Left lung (tissue), 10 donors: ENCODE data around the gene MMP25. TPM values are rescaled to one million over a fixed set of nuclear protein-coding genes. Genes with fewer than 3 reads are reported as not detected.
"Not testable (repeated sequence)": the region's sequence is repeated elsewhere in the genome, so short reads cannot be mapped to it uniquely, and the experiment has no call there.

Experiments
- ATAC-seq: fragments of 200-7000 bp; cut with Tn5 transposase; one replicate; pipeline ENCODE4 v1.9.1; 2020; ENCODE audit warnings: moderate library complexity
- DNase-seq, 4 donors: peaks; one replicate each; pipeline ENCODE4 v3.0.0-alpha.2; 2013 to 2020
- H3K27ac ChIP-seq, 2 donors: fragments of 200-600 bp; sonication (generic) in 1 of 2; one replicate each; pipeline versions ENCODE4 v1.5.0 to v1.8.0; 2020 to 2021
- H3K27me3 ChIP-seq, 2 donors: fragments of 200-600 bp; sonication (generic) in 1 of 2; one replicate each; pipeline versions ENCODE4 v1.5.0 to v1.8.0; 2020 to 2021
- H3K36me3 ChIP-seq, 2 donors: fragments of 200-600 bp; sonication (generic) in 1 of 2; one replicate each; pipeline versions ENCODE4 v1.5.0 to v1.8.0; 2020 to 2021
- H3K4me1 ChIP-seq, 2 donors: fragments of 200-600 bp; one replicate each; pipeline ENCODE4 v1.8.0; 2021
- H3K4me3 ChIP-seq, 2 donors: fragments of 200-600 bp; sonication (generic) in 1 of 2; one replicate each; pipeline versions ENCODE4 v1.5.0 to v1.8.0; 2020 to 2021; ENCODE audit warnings: mild to moderate bottlenecking in 1 of 2
- H3K9me3 ChIP-seq, 2 donors: fragments of 200-600 bp; sonication (generic) in 1 of 2; one replicate each; pipeline versions ENCODE4 v1.5.0 to v1.8.0; 2020 to 2021
- intact Hi-C, 2 donors: fragments of 100-400 bp; cut with DNase I; formaldehyde crosslinking; loops; one replicate each; pipeline versions ENCODE4 v1.11.2 to v1.14.2; 2022
- polyA plus RNA-seq, 6 donors: library from polyadenylated mRNA; unstranded; fragments of 120-200 nt; gene quantifications; one replicate each; pipeline ENCODE4 v1.2.1, GENCODE V29; 2013; ENCODE audit not compliant: insufficient read length in 6 of 6
- total RNA-seq, 2 donors: library from RNA; stranded (reverse); fragmentation: NEBNext Ultra II Directional; extraction: Animal tissue kit (Norgen Biotek cat#: 25700); gene quantifications; one replicate each; pipeline ENCODE4 v1.2.1, GENCODE V29; 2021
- TF ChIP-seq, protein P1 (sequence below), 2 donors: fragments of 200-600 bp; sonication (generic) in 1 of 2; IDR thresholded peaks; one replicate each; pipeline versions ENCODE4 v1.5.0 to v1.8.0; 2021; ENCODE audit warnings: antibody characterized with exemption in 2 of 2
- donor health status: DM: no; HTN: yes; CAD: no.
- donor health status: DM: no; HTN: no; CAD: no.

Gene MMP25
- total and polyA plus RNA-seq, 8 donors: 1.8 to 91.9 (median 2.4) TPM

DNA sequence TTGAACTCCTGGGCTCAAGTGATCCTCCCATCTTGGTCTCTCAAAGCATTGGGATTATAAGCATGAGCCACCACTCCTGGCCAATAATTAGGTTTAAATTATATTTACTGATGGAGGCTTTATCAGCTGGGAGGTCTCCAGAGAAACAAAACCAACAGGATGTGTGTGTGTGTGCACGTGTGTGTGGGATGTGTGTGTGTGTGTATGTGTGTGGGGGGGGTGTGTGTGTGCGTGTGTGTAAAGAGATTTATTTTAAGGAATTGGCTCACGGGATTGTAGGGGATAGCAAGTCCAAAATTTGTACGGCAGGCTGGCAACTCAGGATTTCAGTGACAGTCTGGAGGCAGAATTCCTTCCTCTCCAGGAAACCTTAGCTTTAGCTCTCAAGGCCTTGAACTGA lies 4.6 kb downstream of the MMP25 start:
- intact Hi-C loops: no loop called here

DNA sequence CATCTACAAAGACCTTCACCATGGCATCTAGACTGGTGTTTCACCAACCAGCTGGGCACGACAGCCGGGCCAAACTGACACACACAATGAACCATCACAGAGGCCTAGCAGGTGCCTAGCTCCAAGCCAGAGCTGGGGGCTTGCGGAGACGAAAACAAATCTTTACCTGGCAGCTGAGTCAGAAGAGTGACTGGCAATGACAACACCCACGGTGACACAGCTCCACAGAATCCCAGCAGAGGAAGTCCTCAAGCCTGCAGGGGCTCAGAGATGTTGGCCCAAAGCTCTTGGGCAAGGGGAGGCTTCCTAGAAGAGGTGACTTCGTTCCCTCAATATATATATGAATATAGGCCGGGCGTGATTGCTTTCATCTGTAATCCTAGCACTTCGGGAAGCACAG lies 5.1 kb downstream of the MMP25 start:
- peak overlapping the region in 1 of 2 donors; percentile 86 for H3K27ac ChIP-seq
- no peaks in the 10 kb centered on the region for H3K36me3 ChIP-seq
- TF ChIP-seq, protein P1, sequence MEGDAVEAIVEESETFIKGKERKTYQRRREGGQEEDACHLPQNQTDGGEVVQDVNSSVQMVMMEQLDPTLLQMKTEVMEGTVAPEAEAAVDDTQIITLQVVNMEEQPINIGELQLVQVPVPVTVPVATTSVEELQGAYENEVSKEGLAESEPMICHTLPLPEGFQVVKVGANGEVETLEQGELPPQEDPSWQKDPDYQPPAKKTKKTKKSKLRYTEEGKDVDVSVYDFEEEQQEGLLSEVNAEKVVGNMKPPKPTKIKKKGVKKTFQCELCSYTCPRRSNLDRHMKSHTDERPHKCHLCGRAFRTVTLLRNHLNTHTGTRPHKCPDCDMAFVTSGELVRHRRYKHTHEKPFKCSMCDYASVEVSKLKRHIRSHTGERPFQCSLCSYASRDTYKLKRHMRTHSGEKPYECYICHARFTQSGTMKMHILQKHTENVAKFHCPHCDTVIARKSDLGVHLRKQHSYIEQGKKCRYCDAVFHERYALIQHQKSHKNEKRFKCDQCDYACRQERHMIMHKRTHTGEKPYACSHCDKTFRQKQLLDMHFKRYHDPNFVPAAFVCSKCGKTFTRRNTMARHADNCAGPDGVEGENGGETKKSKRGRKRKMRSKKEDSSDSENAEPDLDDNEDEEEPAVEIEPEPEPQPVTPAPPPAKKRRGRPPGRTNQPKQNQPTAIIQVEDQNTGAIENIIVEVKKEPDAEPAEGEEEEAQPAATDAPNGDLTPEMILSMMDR (IDR thresholded peaks at IDR 0.05): no peak
- ATAC-seq: no peak
- H3K4me3 ChIP-seq: no peak overlapping the region
- H3K27me3 ChIP-seq: peaks cover 25 to 39% of the 10 kb centered on the region in 2 donors
- peaks cover 2 to 64% of the 10 kb centered on the region in 2 donors for H3K4me1 ChIP-seq
- intact Hi-C loops: no loop called here
- H3K9me3 ChIP-seq: no peaks in the 10 kb centered on the region
- no peak for DNase-seq

More for the DNA sequence above, 4.6 kb downstream of the MMP25 start:
- Histone ChIP-seq H3K4me1 (peaks cover 7 to 64% of the 10 kb centered on the region in 2 donors), H3K9me3 (no peaks in the 10 kb centered on the region), H3K4me3 (peak overlapping the region in 1 of 2 donors; percentile 3), H3K36me3 (no peaks in the 10 kb centered on the region), H3K27ac (peak overlapping the region in 1 of 2 donors; percentile 86), H3K27me3 (peaks cover 30 to 44% of the 10 kb centered on the region in 2 donors)
- TF ChIP-seq, protein P1 (IDR thresholded peaks at IDR 0.05): no peak
- DNase-seq (no peak), ATAC-seq (no peak)

DNA sequence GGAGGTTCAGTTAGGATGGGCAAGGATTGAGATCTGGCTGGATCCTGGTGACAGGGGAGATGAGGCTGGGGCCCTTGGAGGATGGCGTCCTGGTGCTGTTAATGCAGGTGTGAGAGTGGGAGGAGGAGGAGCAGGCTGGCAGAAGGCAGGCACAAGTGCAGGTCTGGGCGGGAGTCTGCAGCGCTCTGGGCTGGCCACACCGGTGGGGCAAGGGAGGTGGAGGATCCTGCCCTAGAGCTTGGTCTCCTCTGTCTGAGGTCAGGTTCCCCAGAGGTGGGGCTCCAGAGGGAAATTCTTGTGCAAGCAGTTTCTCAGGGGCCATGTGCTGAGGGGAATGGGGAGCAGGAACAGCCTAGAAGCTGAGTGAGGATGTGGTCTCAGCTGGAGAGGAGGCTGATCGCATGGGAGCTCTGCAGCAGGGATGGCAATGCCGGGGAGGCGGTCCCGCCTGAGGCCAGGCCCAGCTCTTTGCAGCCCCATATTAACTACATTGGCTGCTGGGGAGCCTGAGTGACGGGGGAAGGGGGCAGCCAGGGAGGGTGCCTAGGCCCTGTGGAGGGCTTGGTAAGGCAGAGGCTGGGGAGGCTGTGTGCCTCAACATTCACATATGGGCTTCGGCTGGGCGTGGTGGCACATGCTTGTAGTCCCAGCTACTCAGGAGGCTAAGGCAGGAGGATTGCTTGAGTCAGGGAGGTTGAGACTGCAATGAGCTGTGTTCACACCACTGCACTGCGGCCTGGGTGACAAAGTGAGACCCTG lies 6.4 kb downstream of the MMP25 start:
- intact Hi-C loops, H3K4me3 ChIP-seq, H3K9me3 ChIP-seq, DNase-seq, H3K36me3 ChIP-seq, ATAC-seq: not testable (repeated sequence)
- peaks cover 14 to 27% of the 10 kb centered on the region in 2 donors for H3K27me3 ChIP-seq
- peak overlapping the region in 1 of 2 donors; percentile 86 for H3K27ac ChIP-seq
- H3K4me1 ChIP-seq: peaks cover 0 to 71% of the 10 kb centered on the region in 2 donors

DNA sequence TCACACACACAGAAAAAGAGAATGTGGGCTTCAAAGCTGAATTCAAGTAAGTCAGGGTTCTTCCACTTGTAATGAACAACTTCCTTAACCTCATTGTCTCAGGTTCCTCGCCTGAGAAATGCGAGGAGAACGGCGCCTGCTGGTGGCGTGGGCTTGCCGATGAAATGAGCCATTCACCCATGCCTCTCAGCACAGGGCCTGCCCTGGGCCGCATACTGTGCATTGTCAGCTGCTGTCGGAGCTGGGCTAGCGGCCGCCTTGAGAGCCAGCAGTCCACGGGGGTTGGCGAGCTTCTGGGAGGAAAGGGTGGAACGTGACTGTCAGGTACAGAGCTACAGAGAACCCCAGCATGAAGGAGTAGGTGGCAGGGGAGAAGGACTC lies 7.0 kb downstream of the MMP25 start:
- H3K9me3 ChIP-seq, intact Hi-C loops, DNase-seq, ATAC-seq, H3K4me3 ChIP-seq, H3K36me3 ChIP-seq: not testable (repeated sequence)
- peaks cover 14 to 21% of the 10 kb centered on the region in 2 donors for H3K27me3 ChIP-seq
- peak overlapping the region in 1 of 2 donors; percentile 86 for H3K27ac ChIP-seq
- H3K4me1 ChIP-seq: peaks cover 6 to 72% of the 10 kb centered on the region in 2 donors

DNA sequence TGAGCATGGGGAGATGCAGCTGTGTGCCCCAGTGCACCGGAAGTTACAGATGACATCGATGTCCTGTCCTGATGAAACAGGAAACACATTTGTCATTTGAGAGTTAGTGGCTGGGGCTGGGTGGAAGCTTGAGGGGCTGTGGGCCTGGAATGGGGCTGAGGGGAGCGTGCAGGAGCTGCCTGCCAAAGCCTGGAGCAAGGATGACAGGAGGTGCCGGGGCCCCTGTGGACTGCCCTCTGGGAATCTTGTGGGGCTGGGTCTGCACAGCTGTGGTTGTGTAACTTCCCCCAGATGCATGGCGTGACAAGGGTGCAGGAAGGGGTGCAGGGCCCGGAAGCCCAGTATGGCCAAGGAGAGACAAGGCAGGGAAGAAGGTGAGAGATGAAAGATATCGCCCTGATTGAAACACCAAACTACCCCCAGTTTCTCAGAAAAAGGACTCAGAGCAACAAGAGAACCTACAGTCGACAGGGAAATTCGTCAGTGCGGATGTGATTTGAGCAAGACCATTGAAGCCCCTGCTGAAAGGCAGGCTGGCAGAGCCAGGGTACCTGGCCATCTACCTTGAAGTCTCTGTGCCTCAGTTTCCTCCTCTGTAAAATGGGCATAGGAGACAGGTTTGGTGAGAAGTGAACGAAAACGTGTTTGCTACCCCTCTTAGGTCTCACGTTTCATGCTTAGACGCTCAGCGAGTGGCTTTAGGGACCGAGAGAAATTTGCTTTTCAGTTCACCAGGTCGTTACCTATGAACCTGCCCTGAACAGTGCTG lies 8.8 kb downstream of the MMP25 start:
- no peak for ATAC-seq
- Histone ChIP-seq H3K9me3 (no peaks in the 10 kb centered on the region), H3K27me3 (peaks cover 0 to 3% of the 10 kb centered on the region in 2 donors), H3K27ac (peak overlapping the region in 1 of 2 donors; percentile 82), H3K4me3 (peak overlapping the region in 1 of 2 donors; percentile 13), H3K4me1 (peaks cover 12 to 74% of the 10 kb centered on the region in 2 donors), H3K36me3 (peaks cover 0 to 6% of the 10 kb centered on the region in 2 donors)
- intact Hi-C loops: no loop called here
- no peak for DNase-seq
- TF ChIP-seq, protein P1 (IDR thresholded peaks at IDR 0.05): no peak

DNA sequence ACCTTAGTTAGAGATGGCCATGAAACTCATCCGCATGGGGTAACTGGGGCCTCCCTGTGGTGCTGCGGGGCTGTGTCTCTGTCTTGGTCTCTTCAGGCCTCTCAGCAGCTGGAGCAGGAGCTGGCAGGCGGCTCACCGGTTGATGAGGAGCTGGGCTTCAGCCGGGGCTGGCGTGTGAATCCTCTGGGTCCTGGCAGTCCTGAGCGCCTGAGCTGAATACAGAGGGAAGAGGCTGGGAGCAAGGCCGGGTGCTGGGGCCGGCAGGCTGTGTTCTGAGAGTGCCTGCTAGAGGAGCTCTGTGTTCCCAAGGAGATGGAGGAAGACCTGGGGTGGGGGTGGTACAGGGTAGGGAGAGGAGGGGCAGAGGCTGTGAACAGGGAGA lies 9.4 kb downstream of the MMP25 start:
- Histone ChIP-seq H3K4me1 (peaks cover 12 to 71% of the 10 kb centered on the region in 2 donors), H3K27ac (peak overlapping the region in 1 of 2 donors; percentile 82)
- H3K9me3 ChIP-seq, DNase-seq, H3K27me3 ChIP-seq, H3K4me3 ChIP-seq, intact Hi-C loops, ATAC-seq, H3K36me3 ChIP-seq: not testable (repeated sequence)
